Stimulated activated CD4-positive, alpha-beta T cell treated with anti-CD3 and anti-CD28 coated beads, TNF-alpha, amount 100 ng/mL, for 48 hours (primary cell): ENCODE data around the gene ABHD3.
"Not testable (repeated sequence)": the region's sequence is repeated elsewhere in the genome, so short reads cannot be mapped to it uniquely, and the experiment has no call there.

Experiments
- DNase-seq, 3 donors: peaks; one replicate each; pipeline ENCODE4 v3.0.0-alpha.2; 2020; ENCODE audit warnings: low read depth in 3 of 3

The ABHD3 gene

GRCh38 chr18:21704603-21705364, at the start of gene ABHD3:
ABHD3 (minus strand) TSS chr18:21704774; CDS start chr18:21704665, 109 bp downstream.
- DNase-seq: peak; percentile 80 to 90 (median 80)

- DNase-seq: no peak
Observed at GRCh38 chr18:21747764-21748693, 43.5 kb upstream of the ABHD3 start.

- no peak for DNase-seq
Observed at GRCh38 chr18:21747268-21747667, 42.7 kb upstream of the ABHD3 start.

DNA sequence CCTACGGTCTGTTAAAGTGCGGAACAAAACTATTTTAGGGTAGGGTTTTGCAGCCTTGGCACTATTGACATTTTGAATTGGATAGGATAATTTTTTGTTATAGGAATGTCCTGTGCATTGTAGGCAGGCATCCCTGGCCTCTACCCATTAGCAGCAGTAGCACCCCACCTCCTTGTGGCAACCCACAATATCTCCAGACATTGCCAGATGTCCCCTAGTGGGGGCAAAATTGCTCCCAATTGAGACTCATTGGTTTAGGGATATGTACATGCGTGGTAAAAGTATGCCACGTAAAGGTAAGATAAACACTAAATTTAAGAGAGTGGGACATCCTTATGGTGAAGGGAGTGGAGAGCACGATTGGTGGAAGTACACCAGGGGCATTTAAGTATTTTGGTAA, 40.7 kb upstream of the ABHD3 start:
- DNase-seq: no peak

GRCh38 chr18:21743166-21743832, 38.7 kb upstream of the ABHD3 start:
- no peak for DNase-seq

DNA sequence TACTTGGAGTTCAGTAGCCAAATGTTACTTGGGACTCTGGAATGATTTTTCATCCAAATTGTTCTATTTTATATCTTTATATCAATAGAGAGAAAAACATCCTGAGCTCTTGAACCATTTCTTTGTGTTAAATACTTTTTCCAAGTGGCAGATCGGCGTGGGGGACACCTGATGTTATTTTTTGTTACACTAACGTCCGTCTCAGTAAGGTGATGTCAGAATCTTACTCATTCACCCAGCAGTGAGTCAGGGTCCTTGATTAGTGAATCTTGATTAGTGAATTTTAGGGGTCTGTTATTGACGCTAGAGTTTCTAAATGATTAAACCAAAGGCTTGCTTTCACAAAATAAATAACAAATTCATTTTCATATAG, 37.7 kb upstream of the ABHD3 start:
- no peak for DNase-seq

DNA sequence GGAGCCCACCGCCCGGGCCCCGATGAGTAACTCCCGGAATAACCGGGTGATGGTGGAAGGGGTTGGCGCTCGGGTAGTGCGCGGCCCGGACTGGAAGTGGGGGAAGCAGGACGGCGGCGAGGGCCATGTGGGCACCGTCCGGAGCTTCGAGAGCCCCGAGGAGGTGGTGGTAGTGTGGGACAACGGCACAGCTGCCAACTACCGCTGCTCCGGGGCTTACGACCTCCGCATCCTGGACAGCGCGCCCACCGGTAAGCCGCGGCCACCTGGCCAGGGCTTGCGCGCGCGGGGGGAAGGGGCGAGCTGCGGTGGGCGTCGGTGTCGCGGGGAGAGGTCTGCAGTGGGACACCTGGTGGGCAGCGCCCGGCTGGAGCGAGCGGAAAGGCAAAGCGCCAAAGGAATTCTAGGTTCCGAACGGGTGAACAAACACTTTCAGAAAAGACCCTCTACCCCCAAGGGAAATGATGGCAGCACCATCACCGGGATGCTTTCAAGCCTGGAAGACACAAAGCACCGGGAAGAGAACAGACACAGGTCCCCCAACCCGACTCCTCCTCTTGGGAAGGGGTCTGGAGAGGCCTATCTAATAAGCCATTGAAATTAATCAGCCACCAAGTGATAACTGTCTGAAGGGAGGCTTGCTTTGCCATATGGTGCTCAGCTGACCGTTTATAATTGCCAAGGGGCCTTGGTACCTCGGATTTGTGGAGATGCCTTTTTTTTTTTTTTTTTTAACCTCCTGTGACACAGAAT, 37.2 kb upstream of the ABHD3 start:
- peak in 1 of 3 donors; percentile 26 for DNase-seq

DNA sequence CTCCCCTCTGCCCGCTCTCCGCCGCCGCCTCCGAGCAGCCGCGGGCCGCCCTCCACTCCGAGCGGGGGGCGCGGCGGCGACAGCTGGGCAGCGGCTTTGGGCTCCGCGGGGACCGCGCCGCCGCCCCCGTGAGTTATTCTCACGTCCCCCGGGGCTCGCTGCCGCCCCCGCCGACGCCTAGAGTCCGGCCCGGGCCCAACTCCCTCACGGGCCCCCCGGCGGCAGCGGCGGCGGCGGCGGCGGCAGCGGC, 36.7 kb upstream of the ABHD3 start:
- DNase-seq: no peak

DNA sequence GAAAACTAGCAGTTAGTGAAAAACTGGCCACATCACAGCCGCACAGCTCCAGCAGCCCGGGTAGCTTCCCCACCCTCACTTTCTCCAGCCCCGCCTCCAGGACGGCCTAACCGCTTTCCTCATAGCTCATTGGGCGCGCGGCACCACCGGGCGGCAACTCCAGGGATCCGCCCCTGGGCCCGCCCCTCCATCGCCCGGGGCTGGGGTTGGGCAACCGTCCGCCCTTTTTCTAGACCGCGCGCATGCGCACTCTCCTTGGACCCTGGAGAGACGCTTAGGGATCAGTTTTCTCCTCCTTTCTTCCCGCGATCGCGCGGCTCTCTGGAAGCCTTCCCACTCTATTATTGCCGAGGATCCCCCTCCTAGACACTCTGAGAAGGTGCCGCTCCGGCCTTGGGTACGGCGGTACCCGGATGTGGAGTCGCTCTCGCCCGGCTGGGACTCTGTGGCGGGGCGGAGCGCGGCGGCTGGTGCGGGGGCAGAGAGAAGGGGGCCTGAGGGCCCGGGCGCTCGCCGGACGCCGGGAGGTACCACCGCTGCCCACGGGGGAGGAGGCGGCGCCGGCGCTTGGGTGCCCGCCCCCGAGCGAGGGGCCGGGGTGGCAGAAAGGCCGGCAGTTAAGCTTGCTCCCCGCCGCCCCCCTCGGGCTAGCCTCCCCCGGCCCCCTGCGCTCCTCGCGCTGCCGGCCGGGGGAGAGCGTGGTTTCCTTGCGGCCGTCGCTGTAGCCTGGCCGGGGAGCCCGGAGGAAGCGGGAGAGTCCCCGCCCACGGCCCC, 36.2 kb upstream of the ABHD3 start, which contains the start of gene MIB1:
MIB1 (plus strand) TSS at position 255 of the 774 bp plus-strand sequence. CDS start 792 bp downstream, outside the sequence.
- DNase-seq: peak; percentile 95 to 98 (median 97)

DNA sequence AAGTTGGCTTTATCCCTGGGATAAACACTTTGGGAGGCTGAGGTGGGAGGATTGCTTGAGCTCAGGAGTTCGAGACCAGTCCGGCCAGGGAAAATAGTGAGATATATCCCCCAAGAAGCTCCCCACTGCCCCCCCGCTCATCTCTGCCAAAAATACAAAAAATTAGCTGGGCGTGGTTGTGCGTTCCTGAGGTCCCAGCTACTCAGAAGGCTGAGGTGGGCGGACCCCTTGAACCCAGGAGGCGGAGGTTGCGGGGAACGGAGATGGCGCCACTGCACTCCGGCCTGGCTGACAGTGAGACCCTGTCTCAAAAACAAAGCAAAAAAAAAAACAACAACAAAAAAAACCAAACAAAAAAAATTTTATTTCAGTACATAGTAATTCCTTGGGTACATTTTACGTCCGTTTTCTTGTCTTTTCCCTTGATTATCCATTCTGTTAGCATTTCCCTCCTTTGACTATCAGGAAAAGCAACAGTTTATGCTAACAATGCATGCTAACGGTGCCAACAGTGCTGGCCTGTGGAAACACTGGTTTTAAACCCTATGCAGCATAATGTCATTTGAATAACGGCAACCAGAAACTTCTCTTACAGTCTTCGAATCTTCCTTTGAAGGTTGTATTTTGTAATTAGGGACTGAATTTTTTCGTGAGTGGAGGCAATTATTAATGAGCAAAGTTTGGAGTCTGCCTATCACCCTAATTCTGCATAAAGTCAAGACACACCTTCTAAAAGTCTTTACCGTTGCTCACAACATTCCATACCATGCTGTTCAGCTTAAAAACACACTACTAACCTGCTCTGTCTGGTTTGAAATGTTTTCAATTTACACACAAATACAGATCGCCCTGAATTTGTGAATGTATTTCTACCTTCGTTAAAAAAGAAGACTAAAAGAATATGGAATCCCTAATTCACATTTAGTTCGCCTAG, 35.3 kb upstream of the ABHD3 start:
- no peak for DNase-seq

- DNase-seq: not testable (repeated sequence)
Observed at GRCh38 chr18:21736926-21737325, 32.4 kb upstream of the ABHD3 start.

DNA sequence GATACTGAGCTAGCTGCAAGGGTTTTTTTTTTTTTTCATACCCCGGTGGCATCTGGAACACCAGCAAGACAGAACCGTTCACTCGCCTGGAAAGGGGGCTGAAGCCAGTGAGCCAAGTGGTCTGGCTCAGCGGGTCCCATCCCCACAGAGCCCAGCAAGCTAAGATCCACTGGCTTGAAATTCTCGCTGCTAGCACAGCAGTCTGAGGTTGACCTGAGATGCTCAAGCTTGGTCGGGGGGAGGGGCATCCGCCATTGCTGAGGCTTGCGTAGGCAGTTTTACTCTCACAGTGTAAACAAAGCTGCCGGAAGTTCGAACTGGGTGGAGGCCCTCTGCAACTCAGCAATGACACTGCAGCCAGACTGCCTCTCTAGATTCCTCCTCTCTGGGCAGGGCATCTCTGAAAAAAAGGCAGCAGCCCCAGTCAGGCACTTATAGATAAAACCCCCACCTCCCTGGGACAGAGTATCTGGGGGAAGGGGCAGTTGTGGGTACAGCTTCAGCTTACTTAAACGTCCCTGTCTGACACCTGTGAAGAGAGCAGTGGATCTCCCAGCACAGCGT, 31.0 kb upstream of the ABHD3 start:
- DNase-seq: peak in 1 of 3 donors; percentile 9

- no peak for DNase-seq
Observed at GRCh38 chr18:21733011-21733410, 28.4 kb upstream of the ABHD3 start.

DNA sequence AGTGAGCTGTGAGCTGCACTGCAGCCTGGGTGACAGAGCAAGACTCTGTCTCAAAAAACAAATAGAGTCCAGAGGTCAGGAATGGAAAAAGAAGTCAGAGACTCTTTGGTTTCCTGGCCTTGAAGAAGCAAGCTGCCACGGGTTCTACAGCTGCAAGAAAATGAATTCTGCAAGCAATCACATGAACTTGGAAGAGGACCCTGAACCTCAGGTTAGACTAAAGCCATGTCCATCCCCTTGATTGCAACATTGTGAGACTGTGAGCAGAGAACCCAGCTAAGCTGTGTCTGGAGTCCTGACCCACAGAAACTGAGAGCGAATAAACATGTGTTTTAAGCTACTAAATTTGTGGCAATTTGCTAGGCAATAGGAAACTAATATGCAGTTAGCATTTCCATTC, 23.1 kb upstream of the ABHD3 start:
- DNase-seq: no peak

DNA sequence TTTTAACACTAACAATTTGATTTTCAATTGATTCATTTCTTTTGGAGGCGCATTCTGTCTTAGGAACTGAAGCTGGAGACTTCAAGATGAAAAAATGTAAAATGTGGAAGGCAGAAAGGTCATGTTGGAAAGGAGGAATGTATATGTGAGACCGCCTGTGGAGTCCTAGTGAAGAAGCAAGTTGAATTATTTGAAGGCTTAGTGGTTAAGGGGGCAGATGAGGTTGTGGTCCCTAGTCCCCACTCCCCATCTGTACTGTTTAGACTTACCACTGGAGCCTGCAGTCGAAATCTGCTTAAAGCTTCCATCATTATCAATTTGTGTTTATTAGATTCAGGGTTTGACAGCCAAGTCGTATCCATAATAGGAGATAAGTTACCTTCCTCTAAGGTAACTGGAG, 20.6 kb upstream of the ABHD3 start:
- DNase-seq: no peak

- DNase-seq: no peak
Observed at GRCh38 chr18:21722687-21723086, 18.1 kb upstream of the ABHD3 start.

GRCh38 chr18:21714474-21714873, 9.9 kb upstream of the ABHD3 start:
- DNase-seq: no peak

- DNase-seq: not testable (repeated sequence)
Observed at GRCh38 chr18:21707130-21707529, 2.6 kb upstream of the ABHD3 start.

DNA sequence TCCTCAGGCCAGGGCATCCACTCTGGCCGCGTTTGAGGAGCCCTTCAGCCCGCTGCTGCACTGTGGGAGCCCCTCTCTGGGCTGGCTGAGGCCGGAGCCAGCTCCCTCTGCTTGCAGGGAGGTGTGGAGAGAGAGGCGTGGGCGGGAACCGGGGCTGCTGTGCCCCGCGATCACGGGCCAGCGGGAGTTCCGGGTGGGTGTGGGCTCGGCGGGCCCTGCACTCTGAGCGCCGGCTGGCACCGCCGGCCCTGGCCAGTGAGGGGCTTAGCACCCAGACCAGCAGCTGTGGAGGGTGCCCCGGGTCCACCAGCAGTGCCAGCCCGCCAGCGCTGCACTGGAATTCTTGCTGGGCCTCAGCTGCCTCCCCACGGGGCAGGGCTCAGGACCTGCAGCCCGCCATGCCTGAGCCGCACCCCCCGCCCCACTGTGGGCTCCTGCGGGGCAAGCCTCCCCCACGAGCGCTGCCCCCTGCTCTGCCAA, 1.9 kb upstream of the ABHD3 start:
- DNase-seq: no peak
